ACHN (cell line): ENCODE results near the gene GSG1.
"Not testable (repeated sequence)": the region's sequence is repeated elsewhere in the genome, so short reads cannot be mapped to it uniquely, and the experiment has no call there.

Source experiments
- DNase-seq: peaks from one replicate; pipeline ENCODE4 v3.0.0-alpha.2; 2015
- in situ Hi-C: cut with HindIII; loops from 2 replicates; pipeline ENCODE4 v1.10.0; 2017; ENCODE audit warnings: low sequenced_read_pairs, low pct_ligation_motif_present, low pct_unique_long_range_greater_than_20kb

Gene GSG1

GRCh38 chr12:13097491-13098011, 5.9 kb downstream of the GSG1 start:
- in situ Hi-C loops = no loop called here
- peak; percentile 52 for DNase-seq

- DNase-seq = no peak
- in situ Hi-C loops = no loop called here
These were observed 8.0 kb downstream of the GSG1 start for GRCh38 chr12:13095266-13095995.

- DNase-seq = peak; percentile 47
- in situ Hi-C loops = no loop called here
These were observed 9.1 kb downstream of the GSG1 start for GRCh38 chr12:13094367-13094766.

- in situ Hi-C loops = no loop called here
- no peak for DNase-seq
These were observed 9.6 kb downstream of the GSG1 start for GRCh38 chr12:13093848-13094220.

GRCh38 chr12:13093191-13093847, 10.1 kb downstream of the GSG1 start:
- DNase-seq = peak; percentile 67
- in situ Hi-C loops = no loop called here

- in situ Hi-C loops = no loop called here
- DNase-seq = no peak
These were observed 11.6 kb downstream of the GSG1 start for GRCh38 chr12:13091832-13092231.

- DNase-seq = no peak
- in situ Hi-C loops = no loop called here
These were observed 13.4 kb downstream of the GSG1 start for GRCh38 chr12:13090054-13090453.

- no peak for DNase-seq
- in situ Hi-C loops = no loop called here
These were observed 15.0 kb downstream of the GSG1 start for GRCh38 chr12:13088496-13088895.

GRCh38 chr12:13087766-13088165, 15.7 kb downstream of the GSG1 start:
- DNase-seq = no peak
- in situ Hi-C loops = no loop called here

GRCh38 chr12:13085968-13086686, 17.3 kb downstream of the GSG1 start:
- DNase-seq = no peak
- in situ Hi-C loops = no loop called here

- DNase-seq = no peak
- in situ Hi-C loops = no loop called here
These were observed 18.4 kb downstream of the GSG1 start for GRCh38 chr12:13084898-13085640.

GRCh38 chr12:13083638-13084037, 19.8 kb downstream of the GSG1 start:
- DNase-seq, in situ Hi-C loops: not testable (repeated sequence)

- in situ Hi-C loops = no loop called here
- DNase-seq = no peak
These were observed 20.6 kb downstream of the GSG1 start for GRCh38 chr12:13082861-13083260.

GRCh38 chr12:13080266-13080665, 23.2 kb downstream of the GSG1 start:
- in situ Hi-C loops = no loop called here
- DNase-seq = no peak

- DNase-seq = no peak
- in situ Hi-C loops = no loop called here
These were observed 24.0 kb downstream of the GSG1 start for GRCh38 chr12:13079440-13079906.

GRCh38 chr12:13075786-13076570, 27.5 kb downstream of the GSG1 start:
- DNase-seq = no peak
- in situ Hi-C loops = no loop called here

GRCh38 chr12:13075118-13075480, 28.4 kb downstream of the GSG1 start:
- DNase-seq = no peak
- in situ Hi-C loops = no loop called here
